Endothelial cell (in vitro differentiated cells): ENCODE measurements around the gene SFMBT2. TPM values are rescaled to one million over a fixed set of nuclear protein-coding genes. Genes with fewer than 3 reads are reported as not detected.
"Not testable (repeated sequence)": the region's sequence is repeated elsewhere in the genome, so short reads cannot be mapped to it uniquely, and the experiment has no call there.

Experiments
- DNase-seq: peaks from one replicate; pipeline ENCODE4 v3.0.0; 2021; ENCODE audit warnings: low spot score
- H3K27ac Mint-ChIP-seq: one replicate; pipeline ENCODE4 v1.8.0; 2021; ENCODE audit warnings: mixed read lengths, inconsistent platforms; ENCODE audit not compliant: unreplicated experiment
- H3K27me3 Mint-ChIP-seq: one replicate; pipeline ENCODE4 v1.8.0; 2021; ENCODE audit warnings: mild to moderate bottlenecking, moderate library complexity, mixed read lengths, inconsistent platforms; ENCODE audit not compliant: unreplicated experiment
- H3K36me3 Mint-ChIP-seq: one replicate; pipeline ENCODE4 v1.8.0; 2021; ENCODE audit warnings: mild to moderate bottlenecking, low read depth, mixed read lengths, inconsistent platforms; ENCODE audit not compliant: unreplicated experiment
- H3K4me1 Mint-ChIP-seq: one replicate; pipeline ENCODE4 v1.8.0; 2021; ENCODE audit warnings: mild to moderate bottlenecking, mixed read lengths, inconsistent platforms; ENCODE audit not compliant: unreplicated experiment
- H3K4me3 Mint-ChIP-seq: one replicate; pipeline ENCODE4 v1.8.0; 2021; ENCODE audit warnings: mild to moderate bottlenecking, mixed read lengths, inconsistent platforms; ENCODE audit not compliant: unreplicated experiment
- H3K9me3 Mint-ChIP-seq: one replicate; pipeline ENCODE4 v1.8.0; 2021; ENCODE audit warnings: mixed read lengths, inconsistent platforms; ENCODE audit not compliant: unreplicated experiment
- total RNA-seq: library from RNA; stranded (reverse); fragmentation: NEBNext Ultra II Directional; extraction: Animal tissue kit (Norgen Biotek cat#: 25700); gene quantifications from one replicate; pipeline ENCODE4 v1.2.1, GENCODE V29; 2021; ENCODE audit not compliant: unreplicated experiment
- TF ChIP-seq, protein P1 (sequence below): fragments of 200-600 bp; sonication (generic); IDR thresholded peaks from one replicate; pipeline ENCODE4 v1.5.0; 2021; ENCODE audit warnings: antibody characterized with exemption; ENCODE audit not compliant: unreplicated experiment

Gene SFMBT2
- total RNA-seq, 1 donor from 2014 or later: 16.0 TPM

DNA sequence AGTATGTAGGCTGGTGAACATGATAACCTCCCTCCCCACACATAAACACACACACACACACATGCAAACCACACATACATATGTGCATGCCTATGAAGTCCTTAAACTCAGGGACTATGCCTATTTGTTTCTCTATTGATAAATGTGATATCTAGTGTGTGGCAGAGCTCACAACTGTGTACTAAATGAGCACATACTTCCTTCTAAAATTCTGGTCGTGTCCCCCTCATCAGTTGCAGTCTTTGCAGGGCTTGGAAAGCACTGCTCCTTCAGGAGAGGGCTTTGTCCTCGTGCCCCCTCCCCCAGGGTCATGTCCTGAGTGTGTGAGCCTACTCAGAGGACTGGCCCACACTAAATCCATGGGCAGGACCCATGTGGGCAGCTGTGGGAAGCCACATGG is 94.0 kb downstream of the SFMBT2 start:
- Mint-ChIP-seq H3K36me3 (no peaks in the 10 kb centered on the region), H3K27ac (no peak overlapping the region), H3K4me1 (no peaks in the 10 kb centered on the region), H3K4me3 (no peak overlapping the region), H3K9me3 (no peaks in the 10 kb centered on the region), H3K27me3 (peaks cover 5% of the 10 kb centered on the region)
- DNase-seq: no peak
- TF ChIP-seq, protein P1, sequence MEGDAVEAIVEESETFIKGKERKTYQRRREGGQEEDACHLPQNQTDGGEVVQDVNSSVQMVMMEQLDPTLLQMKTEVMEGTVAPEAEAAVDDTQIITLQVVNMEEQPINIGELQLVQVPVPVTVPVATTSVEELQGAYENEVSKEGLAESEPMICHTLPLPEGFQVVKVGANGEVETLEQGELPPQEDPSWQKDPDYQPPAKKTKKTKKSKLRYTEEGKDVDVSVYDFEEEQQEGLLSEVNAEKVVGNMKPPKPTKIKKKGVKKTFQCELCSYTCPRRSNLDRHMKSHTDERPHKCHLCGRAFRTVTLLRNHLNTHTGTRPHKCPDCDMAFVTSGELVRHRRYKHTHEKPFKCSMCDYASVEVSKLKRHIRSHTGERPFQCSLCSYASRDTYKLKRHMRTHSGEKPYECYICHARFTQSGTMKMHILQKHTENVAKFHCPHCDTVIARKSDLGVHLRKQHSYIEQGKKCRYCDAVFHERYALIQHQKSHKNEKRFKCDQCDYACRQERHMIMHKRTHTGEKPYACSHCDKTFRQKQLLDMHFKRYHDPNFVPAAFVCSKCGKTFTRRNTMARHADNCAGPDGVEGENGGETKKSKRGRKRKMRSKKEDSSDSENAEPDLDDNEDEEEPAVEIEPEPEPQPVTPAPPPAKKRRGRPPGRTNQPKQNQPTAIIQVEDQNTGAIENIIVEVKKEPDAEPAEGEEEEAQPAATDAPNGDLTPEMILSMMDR: no peak

- Mint-ChIP-seq H3K27ac (no peak overlapping the region), H3K4me3 (no peak overlapping the region), H3K9me3 (no peaks in the 10 kb centered on the region), H3K4me1 (no peaks in the 10 kb centered on the region), H3K27me3 (peaks cover 5% of the 10 kb centered on the region), H3K36me3 (no peaks in the 10 kb centered on the region)
- no peak for DNase-seq
- TF ChIP-seq, protein P1: no peak
Observed at GRCh38 chr10:7315906-7316305, 94.9 kb downstream of the SFMBT2 start.

DNA sequence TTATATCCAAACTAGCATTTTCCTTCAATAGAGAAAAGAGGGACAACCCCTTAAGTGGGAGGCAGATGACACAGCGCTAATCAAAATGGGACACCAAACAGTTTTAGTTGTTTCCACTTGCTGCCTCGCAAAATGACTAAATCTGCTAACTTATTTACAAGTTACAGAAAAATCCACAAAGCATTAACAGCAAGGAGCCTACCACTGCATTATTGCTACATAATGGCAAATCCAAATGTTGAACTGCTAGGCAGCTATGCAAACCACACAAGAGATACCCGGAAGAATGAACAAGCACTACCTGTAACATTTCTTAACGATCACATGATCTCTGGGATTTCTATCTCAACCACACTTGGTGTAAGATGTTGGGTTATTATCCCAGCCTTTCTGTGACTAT is 96.7 kb downstream of the SFMBT2 start:
- TF ChIP-seq, protein P1: no peak
- Mint-ChIP-seq H3K27ac (no peak overlapping the region), H3K9me3 (no peaks in the 10 kb centered on the region), H3K36me3 (no peaks in the 10 kb centered on the region), H3K27me3 (peaks cover 5% of the 10 kb centered on the region), H3K4me1 (no peaks in the 10 kb centered on the region), H3K4me3 (no peak overlapping the region)
- no peak for DNase-seq

- peaks cover 5% of the 10 kb centered on the region for H3K36me3 Mint-ChIP-seq
- no peaks in the 10 kb centered on the region for H3K9me3 Mint-ChIP-seq
- peaks cover 1% of the 10 kb centered on the region for H3K27me3 Mint-ChIP-seq
- H3K4me3 Mint-ChIP-seq: no peak overlapping the region
- TF ChIP-seq, protein P1: no peak
- DNase-seq: no peak
- H3K27ac Mint-ChIP-seq: no peak overlapping the region
- no peaks in the 10 kb centered on the region for H3K4me1 Mint-ChIP-seq
Observed at GRCh38 chr10:7312488-7312857, 98.4 kb downstream of the SFMBT2 start.

DNA sequence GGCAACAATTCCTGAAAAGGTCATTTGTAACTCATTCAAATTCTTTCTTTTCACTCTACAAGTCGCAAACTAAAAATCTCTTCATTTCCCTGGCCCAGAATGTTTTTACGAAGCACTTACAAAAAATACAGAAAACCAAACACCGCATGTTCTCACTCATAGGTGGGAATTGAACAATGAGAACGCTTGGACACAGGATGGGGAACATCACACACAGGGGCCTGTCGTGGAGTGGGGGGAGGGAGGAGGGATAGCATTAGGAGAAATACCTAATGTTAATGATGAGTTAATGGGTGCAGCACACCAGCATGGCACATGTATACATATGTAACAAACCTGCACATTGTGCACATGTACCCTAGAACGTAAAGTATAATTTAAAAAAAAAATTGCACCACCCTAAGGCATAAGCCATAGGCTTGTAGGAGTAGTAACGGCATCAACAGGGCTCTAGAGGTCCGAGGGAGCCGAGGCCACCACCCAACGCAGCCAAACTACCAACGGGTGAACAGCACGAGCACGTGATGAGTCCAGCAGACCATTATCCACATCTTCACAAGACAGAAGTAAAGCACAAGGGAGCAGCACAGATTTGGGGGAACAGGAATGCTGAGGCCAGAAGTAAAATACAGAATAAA is 98.9 kb downstream of the SFMBT2 start:
- not testable (repeated sequence) for H3K27me3 Mint-ChIP-seq, H3K4me3 Mint-ChIP-seq, H3K4me1 Mint-ChIP-seq, H3K27ac Mint-ChIP-seq, H3K9me3 Mint-ChIP-seq, DNase-seq, H3K36me3 Mint-ChIP-seq
